ENCODE data around the gene RBPJL. TPM values are rescaled to one million over a fixed set of nuclear protein-coding genes. Genes with fewer than 3 reads are reported as not detected.

Gene RBPJL
- total RNA-seq, 1 experiment from 2014 or later = 0.85 TPM

- no peak for TF ChIP-seq STAT6 (CRISPR knock-in tag; conservative IDR thresholded peaks at IDR 0.05; ENCODE audit: low read depth)
- no peak for TF ChIP-seq ZNF425 (CRISPR knock-in tag; conservative IDR thresholded peaks at IDR 0.05)
- TF ChIP-seq FOXP4 (CRISPR knock-in tag; IDR thresholded peaks at IDR 0.05) = no peak
- no peak for TF ChIP-seq CTCF (IDR thresholded peaks at IDR 0.05)
- no peak for TF ChIP-seq SMAD3 (CRISPR knock-in tag; IDR thresholded peaks at IDR 0.05; ENCODE audit: borderline replicate concordance)
- no peak for TF ChIP-seq IRF1 (CRISPR knock-in tag; IDR thresholded peaks at IDR 0.05)
- no peak for TF ChIP-seq CDX4 (CRISPR knock-in tag; IDR thresholded peaks at IDR 0.05; ENCODE audit: borderline replicate concordance)
Measured at GRCh38 chr20:45303586-45304463, 2.8 kb upstream of the RBPJL start (continued).

- Mint-ChIP-seq H3K4me3 (no peak overlapping the region), H3K4me1 (peaks cover 22% of the 10 kb centered on the region), H3K27me3 (ENCODE audit: low read depth) (peaks cover 11% of the 10 kb centered on the region), H3K36me3 (no peaks in the 10 kb centered on the region), H3K27ac (no peak overlapping the region), H3K9me3 (no peaks in the 10 kb centered on the region)
- ChIA-PET CTCF (interaction anchor here (1.0 to 5.8 kb wide), 11 partner anchors 12 to 182 kb away, joined by 3 to 154 read pairs (median 4); no protein-coding TSS in a partner anchor), POLR2A (no interaction called here)
- no peak for DNase-seq (ENCODE audit: low spot score)
- no peak for ATAC-seq
- TF ChIP-seq AR (CRISPR knock-in tag; IDR thresholded peaks at IDR 0.05) = no peak
Measured at GRCh38 chr20:45304464-45304999, 2.1 kb upstream of the RBPJL start.

All from WTC11 (cell line).